Mucosa of stomach (tissue), 1 donor: ENCODE data around the gene TNK2.
A peak's percentile ranks its signal among the peaks of the same experiment; 100 is the strongest.
"Not testable (repeated sequence)": the region's sequence is repeated elsewhere in the genome, so short reads cannot be mapped to it uniquely, and the experiment has no call there.

Experiments
- H3K27me3 ChIP-seq: one replicate; pipeline ENCODE4 v1.7.0; 2013; ENCODE audit warnings: mild to moderate bottlenecking, low read length; ENCODE audit not compliant: control insufficient read depth, insufficient read depth
- H3K36me3 ChIP-seq: one replicate; pipeline ENCODE4 v1.7.0; 2013; ENCODE audit warnings: low read length; ENCODE audit not compliant: control insufficient read depth, insufficient read depth
- H3K4me1 ChIP-seq: one replicate; pipeline ENCODE4 v1.7.0; 2013; ENCODE audit warnings: mild to moderate bottlenecking, low read length; ENCODE audit not compliant: control insufficient read depth, insufficient read depth
- H3K4me3 ChIP-seq: one replicate; pipeline ENCODE4 v1.7.0; 2013; ENCODE audit warnings: low read length
- H3K9ac ChIP-seq: one replicate; pipeline ENCODE4 v1.7.0; 2013; ENCODE audit warnings: mild to moderate bottlenecking, low read length, moderate library complexity
- H3K9me3 ChIP-seq: one replicate; pipeline ENCODE4 v1.7.0; 2013; ENCODE audit warnings: mild to moderate bottlenecking, low read length, moderate library complexity; ENCODE audit not compliant: control insufficient read depth
- donor health status: Pancreatic carcinoma.

TNK2 gene

DNA sequence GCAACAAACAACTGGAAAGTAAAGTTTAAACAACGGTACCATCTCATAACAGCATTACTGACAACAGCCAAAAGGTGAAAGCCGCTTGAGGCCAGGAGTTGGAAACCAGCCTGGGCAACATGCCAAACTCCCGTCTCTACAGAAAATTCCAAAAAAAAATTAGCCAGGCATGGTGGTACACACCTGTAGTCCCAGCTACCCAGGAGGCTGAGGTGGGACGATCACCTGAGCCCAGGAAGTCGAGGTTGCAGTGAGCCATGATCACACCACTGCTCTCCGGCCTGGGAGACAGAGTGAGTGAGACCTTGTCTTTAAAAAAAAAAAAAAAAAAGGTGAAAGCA lies 4.4 kb downstream of the TNK2 start:
- Histone ChIP-seq H3K4me3 (no peak overlapping the region), H3K9me3 (no peaks in the 10 kb centered on the region), H3K36me3 (no peaks in the 10 kb centered on the region), H3K9ac (no peak overlapping the region), H3K27me3 (no peaks in the 10 kb centered on the region), H3K4me1 (peaks cover 35% of the 10 kb centered on the region)

DNA sequence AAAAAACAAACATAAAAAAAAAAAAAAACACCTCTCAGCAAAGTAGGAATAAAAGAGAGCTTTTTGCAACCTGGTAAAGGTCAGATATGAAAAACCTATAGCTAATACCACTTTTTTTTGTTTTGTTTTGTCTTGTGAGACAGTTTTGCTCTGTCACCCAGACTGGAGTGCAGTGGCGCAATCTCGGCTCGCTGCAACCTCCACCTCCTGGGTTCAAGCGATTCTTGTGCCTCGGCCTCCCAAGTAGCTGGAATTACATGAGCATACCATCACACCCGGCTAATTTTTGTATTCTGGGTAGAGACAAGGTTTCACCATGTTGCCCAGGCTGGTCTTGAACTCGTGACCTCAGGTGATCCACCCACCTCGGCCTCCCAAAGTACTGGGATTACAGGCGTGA lies 5.7 kb downstream of the TNK2 start:
- H3K9ac ChIP-seq, H3K4me3 ChIP-seq, H3K9me3 ChIP-seq, H3K36me3 ChIP-seq, H3K27me3 ChIP-seq: not testable (repeated sequence)
- H3K4me1 ChIP-seq = peaks cover 24% of the 10 kb centered on the region

DNA sequence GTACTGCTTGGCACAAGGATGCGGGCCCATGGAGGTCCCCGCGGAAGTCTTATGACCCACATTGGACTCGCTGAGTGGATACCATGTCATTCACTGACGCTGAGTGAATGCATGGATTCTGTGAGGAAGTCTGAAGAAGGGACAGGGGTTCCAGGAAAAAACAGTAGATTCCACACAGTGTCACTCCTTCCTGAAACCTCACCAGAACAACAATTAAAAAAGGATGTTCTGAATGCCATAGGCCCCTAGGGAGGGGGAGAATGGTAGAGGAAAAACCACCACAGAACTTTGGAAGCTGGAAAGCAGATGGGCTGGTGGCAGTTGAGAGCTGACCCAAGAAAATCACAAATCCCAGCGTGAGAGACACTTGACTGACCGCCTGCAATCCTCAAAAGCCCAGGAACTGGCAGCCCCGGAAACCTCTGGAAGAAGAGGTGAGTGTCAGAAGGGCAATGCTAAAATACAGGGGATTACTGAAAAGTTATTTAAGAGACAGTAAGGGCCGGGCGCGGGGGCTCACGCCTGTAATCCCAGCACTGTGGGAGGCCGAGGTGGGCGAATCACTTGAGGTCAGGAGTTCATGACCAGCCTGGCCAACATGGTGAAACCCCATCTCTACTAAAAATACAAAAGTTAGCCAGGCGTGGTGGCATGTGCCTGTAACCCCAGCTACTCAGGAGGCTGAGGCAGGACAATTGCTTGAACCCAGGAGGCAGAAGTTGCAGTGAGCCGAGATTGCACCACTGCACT lies 6.3 kb downstream of the TNK2 start:
- not testable (repeated sequence) for H3K36me3 ChIP-seq, H3K27me3 ChIP-seq, H3K4me3 ChIP-seq, H3K9me3 ChIP-seq, H3K9ac ChIP-seq
- peaks cover 17% of the 10 kb centered on the region for H3K4me1 ChIP-seq

DNA sequence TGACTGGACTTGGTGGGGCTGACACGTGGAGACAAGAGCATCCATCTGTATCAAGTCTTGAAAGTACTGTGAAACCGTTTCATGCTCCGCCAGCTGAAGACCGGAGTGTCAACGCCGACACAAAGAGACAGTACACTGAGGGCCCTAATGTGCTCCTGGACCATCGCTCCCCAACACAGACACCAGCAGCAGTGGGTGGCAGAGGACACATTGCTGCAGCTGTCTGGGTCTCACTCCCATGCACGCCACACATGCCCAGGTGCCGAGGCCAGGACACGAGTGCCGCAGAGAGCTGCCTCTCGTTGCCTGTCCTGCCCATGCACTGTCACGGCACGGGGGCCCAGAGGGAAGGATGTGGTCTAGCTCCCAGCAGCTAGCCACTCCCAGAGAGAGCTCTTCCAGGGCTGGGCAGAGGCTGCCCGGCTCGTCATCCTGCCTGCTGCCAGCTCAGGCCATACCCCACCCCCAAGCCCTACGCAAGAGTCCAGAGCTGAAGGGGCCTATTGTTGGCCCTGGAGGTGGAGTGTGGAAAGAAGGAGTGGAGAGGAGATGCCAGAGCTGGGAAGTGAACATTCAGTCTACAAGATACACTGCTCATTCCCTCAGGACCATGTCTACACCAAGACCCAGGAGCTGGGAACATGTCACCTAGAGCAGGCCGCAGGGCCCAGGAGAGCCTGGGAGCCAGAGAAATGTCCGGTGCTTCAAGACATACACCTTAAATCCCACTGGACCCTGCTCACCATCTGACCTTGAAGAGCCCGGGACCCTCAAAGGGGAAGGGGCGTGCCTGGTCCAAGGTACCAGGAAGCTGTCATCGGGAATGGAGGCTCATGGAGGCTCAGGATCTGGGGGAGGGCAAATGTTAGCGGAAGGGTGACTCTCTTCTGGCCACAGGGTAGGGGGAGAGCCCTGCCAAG lies 7.7 kb downstream of the TNK2 start:
- no peak overlapping the region for H3K9ac ChIP-seq
- H3K27me3 ChIP-seq = no peaks in the 10 kb centered on the region
- no peaks in the 10 kb centered on the region for H3K9me3 ChIP-seq
- H3K36me3 ChIP-seq = no peaks in the 10 kb centered on the region
- H3K4me3 ChIP-seq = no peak overlapping the region
- H3K4me1 ChIP-seq = peaks cover 17% of the 10 kb centered on the region

DNA sequence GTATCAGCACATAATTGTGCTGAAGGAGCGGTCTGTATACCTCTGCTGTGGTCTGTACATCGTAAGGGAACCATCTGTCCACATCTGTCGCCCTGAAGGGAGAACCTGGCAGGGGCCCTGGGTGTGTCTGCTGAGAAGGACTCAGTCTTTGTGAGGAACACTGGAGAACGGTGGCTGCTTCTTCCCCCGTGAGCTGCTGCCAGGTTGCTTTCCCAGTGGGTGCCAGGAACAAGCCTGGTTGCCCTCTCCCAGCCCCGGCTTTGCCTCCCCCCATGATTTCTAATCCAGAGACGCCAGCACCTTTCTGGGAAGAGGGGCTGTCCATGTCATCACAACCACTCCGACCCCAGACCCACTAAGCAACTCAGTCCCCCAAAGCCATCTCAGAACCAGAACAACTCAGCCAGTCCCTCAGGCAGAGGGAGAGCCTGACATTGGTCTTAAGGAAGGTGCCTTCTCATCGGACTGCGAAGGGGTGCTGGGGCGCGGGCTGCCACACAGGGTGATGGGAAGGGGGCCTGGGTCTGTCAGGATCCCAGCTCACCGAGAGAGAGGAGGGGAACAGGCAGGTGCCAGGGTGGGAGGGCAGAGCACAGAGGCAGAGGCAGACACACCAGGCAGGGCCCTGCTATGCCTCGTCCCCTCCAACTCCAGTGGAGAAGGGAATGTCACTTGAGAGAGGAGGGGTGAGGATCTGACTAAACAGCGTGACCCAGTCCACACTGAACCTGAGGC lies 8.5 kb downstream of the TNK2 start:
- H3K9me3 ChIP-seq = no peaks in the 10 kb centered on the region
- no peaks in the 10 kb centered on the region for H3K36me3 ChIP-seq
- H3K27me3 ChIP-seq = peaks cover 3% of the 10 kb centered on the region
- H3K4me1 ChIP-seq = peaks cover 24% of the 10 kb centered on the region
- H3K9ac ChIP-seq = no peak overlapping the region
- no peak overlapping the region for H3K4me3 ChIP-seq

DNA sequence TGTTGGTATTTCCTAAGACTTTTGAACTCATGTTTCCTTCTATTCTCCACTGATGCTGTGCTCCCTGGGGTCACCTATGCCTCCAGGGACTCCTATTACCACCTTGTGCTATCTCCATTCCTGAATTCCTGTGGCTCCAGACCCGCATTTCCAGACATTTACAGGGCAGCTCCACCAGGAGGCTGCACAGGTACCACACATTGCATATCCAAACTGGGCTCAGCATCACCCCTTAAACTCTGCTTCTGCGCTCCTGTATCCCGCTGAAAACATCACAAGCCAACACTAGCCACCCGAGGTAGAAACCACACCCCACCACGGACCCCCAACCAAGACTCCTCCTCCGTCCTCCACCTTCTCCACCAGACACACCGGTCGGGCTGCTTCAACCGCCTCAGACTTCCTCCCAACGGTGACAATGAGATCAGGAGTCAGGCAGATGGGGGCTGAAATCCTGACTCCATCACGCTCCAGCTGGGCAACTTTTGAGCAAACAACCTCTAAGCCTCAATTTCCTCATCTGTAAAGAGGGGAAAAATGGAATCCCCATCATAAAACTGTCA lies 10.4 kb downstream of the TNK2 start:
- Histone ChIP-seq H3K9ac (no peak overlapping the region), H3K4me3 (no peak overlapping the region), H3K9me3 (no peaks in the 10 kb centered on the region), H3K4me1 (peaks cover 41% of the 10 kb centered on the region), H3K27me3 (peaks cover 14% of the 10 kb centered on the region), H3K36me3 (no peaks in the 10 kb centered on the region)

DNA sequence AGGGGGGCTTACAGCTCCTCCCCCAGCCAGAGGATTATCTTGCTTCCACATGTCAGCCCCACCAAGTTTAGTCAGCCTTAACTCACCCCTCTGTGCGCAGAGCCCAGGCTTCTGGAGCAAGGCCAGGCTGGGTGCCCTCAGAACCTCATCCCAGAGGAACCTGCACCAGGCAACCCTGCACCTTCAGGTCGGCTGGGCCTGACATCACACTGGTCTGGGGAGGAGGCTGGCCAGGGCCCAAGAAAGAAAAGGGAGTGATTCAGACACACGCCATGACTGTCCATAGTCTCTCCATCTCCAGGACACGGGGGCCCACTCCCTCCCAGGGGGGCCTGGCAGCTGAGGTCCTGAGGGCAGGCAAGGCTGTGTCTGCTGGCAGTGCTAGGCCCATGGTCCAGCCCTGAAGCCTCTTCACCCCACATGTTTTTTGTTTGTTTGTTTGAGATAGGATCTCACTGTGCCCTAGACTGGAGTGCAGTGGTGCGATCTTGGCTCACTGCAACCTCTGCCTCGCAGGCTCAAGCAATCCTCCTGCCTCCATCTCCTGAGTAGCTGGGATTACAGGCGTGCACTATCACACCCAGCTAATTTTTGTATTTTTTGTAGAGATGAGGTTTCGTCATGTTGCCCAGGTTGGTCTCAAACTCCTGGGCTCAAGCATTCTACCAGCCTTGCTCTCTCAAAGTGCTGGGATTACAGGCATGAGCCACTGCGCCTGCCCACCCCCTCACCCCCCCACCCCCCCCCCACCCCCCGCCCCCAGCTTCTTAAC lies 11.1 kb downstream of the TNK2 start:
- Histone ChIP-seq H3K27me3 (peaks cover 15% of the 10 kb centered on the region), H3K9me3 (no peaks in the 10 kb centered on the region), H3K4me3 (no peak overlapping the region), H3K4me1 (peaks cover 47% of the 10 kb centered on the region), H3K36me3 (no peaks in the 10 kb centered on the region), H3K9ac (no peak overlapping the region)

DNA sequence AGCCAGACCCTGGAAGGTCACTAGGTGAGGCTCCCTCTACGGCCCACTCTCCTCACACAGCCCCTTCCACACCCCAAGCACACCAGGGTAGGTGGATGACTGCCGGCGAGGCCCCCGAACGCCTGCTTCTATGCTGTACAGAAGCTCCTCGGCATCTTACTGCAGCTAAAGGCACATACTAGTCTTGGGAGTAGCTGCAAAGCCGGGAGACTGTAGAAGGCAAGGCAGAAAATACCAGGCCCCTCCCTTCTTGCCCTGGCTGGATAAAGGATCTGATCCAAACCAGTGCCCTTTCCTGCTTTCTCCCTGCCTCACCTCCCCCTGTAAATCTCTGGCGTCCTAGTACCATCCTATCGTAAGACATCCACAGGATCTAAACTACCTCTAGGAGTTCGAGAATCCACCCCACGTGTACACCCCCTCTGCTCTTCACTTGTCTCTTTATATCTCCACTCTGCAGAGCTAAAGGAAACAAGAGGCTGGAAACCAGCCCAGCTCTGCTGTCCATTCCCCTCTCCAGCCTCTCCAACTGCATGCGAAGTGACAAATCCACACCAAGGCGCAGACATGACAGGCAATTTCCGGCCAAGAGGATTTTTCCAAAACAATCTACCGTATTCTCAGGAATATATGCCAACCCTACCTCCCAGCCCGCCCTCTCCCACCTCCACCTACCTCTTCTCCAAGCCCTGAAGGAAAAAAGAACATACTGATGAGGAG lies 11.8 kb downstream of the TNK2 start:
- H3K36me3 ChIP-seq = no peaks in the 10 kb centered on the region
- peak overlapping the region; percentile 36 for H3K4me3 ChIP-seq
- H3K9ac ChIP-seq = peak overlapping the region; percentile 5
- peaks cover 49% of the 10 kb centered on the region for H3K4me1 ChIP-seq
- H3K9me3 ChIP-seq = no peaks in the 10 kb centered on the region
- peaks cover 15% of the 10 kb centered on the region for H3K27me3 ChIP-seq

DNA sequence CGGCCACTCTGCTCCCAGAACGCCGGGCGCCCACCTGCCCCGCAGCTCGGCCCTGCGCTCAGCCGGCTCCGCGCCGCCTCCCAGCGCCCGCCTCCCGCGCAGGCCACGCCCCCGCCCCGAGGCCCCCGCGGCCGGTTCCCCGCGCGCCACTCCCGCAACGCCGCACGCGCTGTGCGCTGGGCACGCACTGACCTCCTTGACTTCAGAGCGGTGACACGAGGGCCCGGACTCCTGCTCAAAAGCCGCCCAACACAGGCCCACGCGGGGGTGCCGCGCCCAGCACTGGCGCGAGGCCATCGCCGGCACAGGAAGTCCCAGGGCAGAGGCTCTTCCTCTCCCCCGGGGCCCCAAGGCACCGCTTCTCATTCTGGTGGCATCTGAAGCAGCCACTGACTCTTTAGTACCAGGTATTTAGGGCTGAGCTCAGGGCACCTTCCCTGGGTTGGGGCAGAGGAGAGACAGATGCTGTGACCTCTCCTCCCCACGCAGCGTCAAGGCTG lies 12.4 kb downstream of the TNK2 start:
- H3K9ac ChIP-seq = peak overlapping the region; percentile 6
- H3K36me3 ChIP-seq = no peaks in the 10 kb centered on the region
- H3K4me3 ChIP-seq = peak overlapping the region; percentile 36
- H3K27me3 ChIP-seq = peaks cover 15% of the 10 kb centered on the region
- peaks cover 48% of the 10 kb centered on the region for H3K4me1 ChIP-seq
- H3K9me3 ChIP-seq = no peaks in the 10 kb centered on the region

DNA sequence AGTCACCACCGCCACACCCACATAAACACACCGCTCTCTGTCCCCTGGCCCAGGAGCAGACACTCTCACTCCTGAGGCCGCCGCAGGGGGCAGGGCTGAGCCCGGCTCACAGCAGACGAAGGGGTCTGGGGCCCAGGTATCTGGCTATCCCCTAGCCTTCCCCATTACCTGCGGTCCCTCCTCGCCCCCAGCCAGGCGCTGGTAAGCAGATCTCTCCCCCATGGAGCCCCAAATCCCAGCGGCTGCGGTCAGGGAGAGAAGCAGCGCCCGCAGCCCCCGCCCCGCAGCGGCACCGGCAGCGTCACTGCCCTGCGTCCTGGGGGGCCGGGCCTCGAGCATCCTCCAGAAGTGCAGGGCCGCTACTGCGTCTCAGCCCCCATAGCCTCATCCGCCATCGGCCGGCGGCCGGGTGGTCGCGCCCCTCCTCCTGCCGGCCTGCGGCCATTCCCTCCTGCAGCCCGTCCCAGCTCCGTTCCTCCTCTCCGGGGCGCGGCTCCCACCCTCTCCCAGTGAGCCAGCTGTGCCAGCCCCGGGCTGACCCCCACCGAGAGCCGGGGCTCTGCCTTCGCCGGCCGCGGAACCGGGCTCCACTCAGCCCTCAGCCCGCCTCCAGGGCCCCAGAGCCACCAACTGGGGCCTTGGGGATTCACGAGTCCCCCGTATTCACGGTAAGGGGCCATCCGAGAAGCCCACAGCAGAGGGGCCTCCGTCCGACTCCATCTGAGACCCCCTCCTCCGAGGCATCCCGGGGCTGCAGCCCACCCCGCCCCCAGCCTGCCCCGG lies 13.1 kb downstream of the TNK2 start:
- H3K4me3 ChIP-seq = peak overlapping the region; percentile 56
- H3K27me3 ChIP-seq = peaks cover 15% of the 10 kb centered on the region
- no peaks in the 10 kb centered on the region for H3K36me3 ChIP-seq
- peaks cover 46% of the 10 kb centered on the region for H3K4me1 ChIP-seq
- H3K9me3 ChIP-seq = no peaks in the 10 kb centered on the region
- H3K9ac ChIP-seq = peak overlapping the region; percentile 6
